Lower leg skin (tissue), 3 donors: ENCODE data around the gene PVR.

Experiments
- POLR2A ChIP-seq, 2 donors: fragments of 450-650 bp; IDR thresholded peaks; one replicate each; pipeline ENCODE4 v1.6.1; 2016 to 2017; ENCODE audit warnings: antibody characterized with exemption in 2 of 2, mild to moderate bottlenecking in 1 of 2, moderate library complexity in 1 of 2
- TF ChIP-seq, protein P1 (sequence below), 3 donors: fragments of 450-650 bp; IDR thresholded peaks; one replicate each; pipeline ENCODE4 v1.5.1; 2016; ENCODE audit warnings: antibody characterized with exemption in 3 of 3, mild to moderate bottlenecking in 3 of 3, moderate library complexity in 2 of 3

DNA sequence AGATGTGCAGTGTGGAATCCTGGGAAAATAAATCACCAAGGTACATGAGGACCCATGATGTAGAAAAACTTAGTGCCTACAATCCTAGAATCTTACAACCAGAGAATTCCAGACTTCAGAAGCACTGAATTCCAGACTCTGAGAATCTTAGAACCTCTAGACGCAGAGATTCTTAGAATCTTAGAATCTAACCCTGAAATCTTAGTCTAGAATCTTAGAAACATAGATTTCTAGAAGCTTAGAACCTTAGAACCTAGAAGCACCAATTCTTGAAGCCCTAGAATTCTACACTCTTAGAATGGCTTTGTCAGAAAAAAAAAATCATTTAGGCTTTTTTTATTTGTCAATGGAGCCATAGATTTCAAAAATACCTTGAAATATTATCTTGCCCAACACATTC lies 61.3 kb downstream of the PVR start:
- no peak for TF ChIP-seq POLR2A (IDR thresholded peaks at IDR 0.05)
- TF ChIP-seq, protein P1, sequence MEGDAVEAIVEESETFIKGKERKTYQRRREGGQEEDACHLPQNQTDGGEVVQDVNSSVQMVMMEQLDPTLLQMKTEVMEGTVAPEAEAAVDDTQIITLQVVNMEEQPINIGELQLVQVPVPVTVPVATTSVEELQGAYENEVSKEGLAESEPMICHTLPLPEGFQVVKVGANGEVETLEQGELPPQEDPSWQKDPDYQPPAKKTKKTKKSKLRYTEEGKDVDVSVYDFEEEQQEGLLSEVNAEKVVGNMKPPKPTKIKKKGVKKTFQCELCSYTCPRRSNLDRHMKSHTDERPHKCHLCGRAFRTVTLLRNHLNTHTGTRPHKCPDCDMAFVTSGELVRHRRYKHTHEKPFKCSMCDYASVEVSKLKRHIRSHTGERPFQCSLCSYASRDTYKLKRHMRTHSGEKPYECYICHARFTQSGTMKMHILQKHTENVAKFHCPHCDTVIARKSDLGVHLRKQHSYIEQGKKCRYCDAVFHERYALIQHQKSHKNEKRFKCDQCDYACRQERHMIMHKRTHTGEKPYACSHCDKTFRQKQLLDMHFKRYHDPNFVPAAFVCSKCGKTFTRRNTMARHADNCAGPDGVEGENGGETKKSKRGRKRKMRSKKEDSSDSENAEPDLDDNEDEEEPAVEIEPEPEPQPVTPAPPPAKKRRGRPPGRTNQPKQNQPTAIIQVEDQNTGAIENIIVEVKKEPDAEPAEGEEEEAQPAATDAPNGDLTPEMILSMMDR (IDR thresholded peaks at IDR 0.05), result no peak
